SK-N-SH (cell line): Measurements from ENCODE around the gene BSG. TPM values are rescaled to one million over a fixed set of nuclear protein-coding genes. Genes with fewer than 3 reads are reported as not detected.

Experiments
- CTCF ChIA-PET: fragments of 300-600, 350-600 bp; formaldehyde crosslinking; extraction: SDS; loops from one replicate; lab custom pipeline; 2021; lab: Yijun Ruan, JAX
- POLR2A ChIA-PET: fragments of 350-600 bp; sonication (Branson Sonifier 250); formaldehyde crosslinking; extraction: SDS; loops from one replicate; lab custom pipeline; 2020; ENCODE audit warnings: antibody characterized with exemption, inconsistent platforms; lab: Yijun Ruan, JAX
- DNase-seq: peaks from one replicate; pipeline ENCODE4 v3.0.0; 2012
- H2AFZ ChIP-seq: fragments of 200-600 bp; sonication (generic); 2 replicates; pipeline ENCODE4 v1.8.1; 2016; ENCODE audit warnings: antibody characterized with exemption, mild to moderate bottlenecking, low read depth
- H3F3A ChIP-seq: fragments of 200-600 bp; sonication (generic); replicated peaks from 2 replicates; pipeline ENCODE3; 2016; ENCODE audit warnings: antibody characterized with exemption, mild to moderate bottlenecking; ENCODE audit not compliant: insufficient read depth
- H3K27ac ChIP-seq, 2 experiments: fragments of 200-500 bp in 1 of 2; fragments of 200-600 bp in 1 of 2; sonication (Bioruptor generic) in 1 of 2; sonication (generic), shearing (Covaris generic) in 1 of 2; 2 replicates each; pipeline versions ENCODE4 v1.5.1 to v1.6.1; 2014 to 2016; ENCODE audit warnings: low read depth in 2 of 2, inconsistent platforms in 1 of 2, low read length in 1 of 2, mild to moderate bottlenecking in 1 of 2, mixed read lengths in 1 of 2
- H3K27me3 ChIP-seq: fragments of 200-600 bp; sonication (generic), shearing (Covaris generic); 2 replicates; pipeline ENCODE4 v1.6.1; 2016; ENCODE audit warnings: mixed run types; ENCODE audit not compliant: insufficient read depth
- H3K36me3 ChIP-seq, 2 experiments: fragments of 200-500 bp in 1 of 2; fragments of 200-600 bp in 1 of 2; sonication (Bioruptor generic) in 1 of 2; sonication (generic) in 1 of 2; replicated peaks in 1 of 2; 2 replicates each; pipeline versions ENCODE3 to v1.5.1; 2014 to 2016; ENCODE audit warnings: low read length in 1 of 2, mild to moderate bottlenecking in 1 of 2; ENCODE audit not compliant: insufficient read depth in 2 of 2, control insufficient read depth in 1 of 2
- H3K4me1 ChIP-seq, 2 experiments: fragments of 200-500 bp in 1 of 2; fragments of 200-600 bp in 1 of 2; sonication (Bioruptor generic) in 1 of 2; sonication (generic), shearing (Covaris generic) in 1 of 2; 2 replicates each; pipeline versions ENCODE4 v1.5.1 to v1.6.1; 2014 to 2016; ENCODE audit warnings: low read depth in 1 of 2, low read length in 1 of 2, mixed run types in 1 of 2; ENCODE audit not compliant: insufficient read depth in 2 of 2, control insufficient read depth in 1 of 2
- H3K4me2 ChIP-seq: fragments of 200-600 bp; sonication (generic), shearing (Covaris generic); 2 replicates; pipeline ENCODE4 v1.6.1; 2017; ENCODE audit warnings: mixed run types
- H3K4me3 ChIP-seq, 2 experiments: fragments of 200-500 bp in 1 of 2; fragments of 200-600 bp in 1 of 2; sonication (Bioruptor generic) in 1 of 2; sonication (generic), shearing (Covaris generic) in 1 of 2; 2 replicates each; pipeline versions ENCODE4 v1.5.1 to v1.8.1; 2014 to 2016; ENCODE audit warnings: low read depth in 2 of 2, inconsistent platforms in 1 of 2, low read length in 1 of 2, mild to moderate bottlenecking in 1 of 2, mixed read lengths in 1 of 2, moderate library complexity in 1 of 2
- H3K79me2 ChIP-seq: fragments of 200-600 bp; sonication (generic); 2 replicates; pipeline ENCODE4 v1.8.1; 2017; ENCODE audit warnings: mild to moderate bottlenecking; ENCODE audit not compliant: insufficient read depth
- H3K9ac ChIP-seq: fragments of 200-600 bp; sonication (generic); 2 replicates; pipeline ENCODE4 v1.6.1; 2017; ENCODE audit warnings: mixed run types
- H3K9me2 ChIP-seq: fragments of 200-600 bp; sonication (generic); 2 replicates; pipeline ENCODE4 v1.6.1; 2017; ENCODE audit warnings: mixed run types
- H3K9me3 ChIP-seq: fragments of 200-600 bp; sonication (generic); 2 replicates; pipeline ENCODE4 v1.6.1; 2017; ENCODE audit warnings: mixed run types, mild to moderate bottlenecking, moderate library complexity
- H4K20me1 ChIP-seq: fragments of 200-600 bp; sonication (generic); 2 replicates; pipeline ENCODE4 v1.6.1; 2017; ENCODE audit warnings: mild to moderate bottlenecking, mixed run types; ENCODE audit not compliant: insufficient read depth
- FOXM1 ChIP-seq: IDR thresholded peaks from 2 replicates; pipeline ENCODE4 v1.4.0; 2012; ENCODE audit warnings: low read depth, mild to moderate bottlenecking
- GABPA ChIP-seq: IDR thresholded peaks from 2 replicates; pipeline ENCODE4 v1.4.0; 2012; ENCODE audit warnings: low read depth, mild to moderate bottlenecking
- GATA2 ChIP-seq: sonication (generic); formaldehyde crosslinking; IDR thresholded peaks from 2 replicates; pipeline ENCODE4 v1.5.0; 2020; ENCODE audit warnings: mild to moderate bottlenecking, missing genetic modification reagents
- NRF1 ChIP-seq: IDR thresholded peaks from 2 replicates; pipeline ENCODE4 v1.6.1; 2012; ENCODE audit warnings: low read depth, mild to moderate bottlenecking, low read length
- PBX3 ChIP-seq: IDR thresholded peaks from 2 replicates; pipeline ENCODE4; 2012
- RFX5 ChIP-seq: IDR thresholded peaks from 2 replicates; pipeline ENCODE4 v1.6.1; 2012; ENCODE audit warnings: mild to moderate bottlenecking, improper control_type of control experiment, low read length
- TAF1 ChIP-seq: IDR thresholded peaks from 2 replicates; pipeline ENCODE4 v1.6.1; 2012; ENCODE audit warnings: low read depth, mild to moderate bottlenecking, low read length, moderate library complexity, borderline replicate concordance
- TCF12 ChIP-seq: IDR thresholded peaks from 2 replicates; pipeline ENCODE4 v1.4.0; 2012
- YY1 ChIP-seq: IDR thresholded peaks from 2 replicates; pipeline ENCODE4 v1.4.0; 2012; ENCODE audit warnings: low read depth, mild to moderate bottlenecking
- ZBTB33 ChIP-seq: IDR thresholded peaks from 2 replicates; pipeline ENCODE4 v1.4.0; 2012; ENCODE audit warnings: low read depth, borderline replicate concordance
- WGBS: methylation state at CpG from one replicate; pipeline ENCODE4 v1.1.6; 2017; ENCODE audit warnings: low lambda C conversion rate; 5-methylcytosine and 5-hydroxymethylcytosine counted together
- polyA plus RNA-seq, 3 experiments: library from polyadenylated mRNA; depleted of rRNA; stranded (reverse); fragments of >200 nt; gene quantifications; 2 replicates each; pipeline ENCODE4 v1.2.3, GENCODE V29; 2012

The BSG gene
- polyA plus RNA-seq, 1 of the 3 experiments (the other 2 are of a cell fraction): 835 TPM

- TF ChIP-seq PBX3: no peak
- TF ChIP-seq, all 33 proteins: peak for 0
Measured at GRCh38 chr19:618674-619285, 46.4 kb downstream of the BSG start (continued).

DNA sequence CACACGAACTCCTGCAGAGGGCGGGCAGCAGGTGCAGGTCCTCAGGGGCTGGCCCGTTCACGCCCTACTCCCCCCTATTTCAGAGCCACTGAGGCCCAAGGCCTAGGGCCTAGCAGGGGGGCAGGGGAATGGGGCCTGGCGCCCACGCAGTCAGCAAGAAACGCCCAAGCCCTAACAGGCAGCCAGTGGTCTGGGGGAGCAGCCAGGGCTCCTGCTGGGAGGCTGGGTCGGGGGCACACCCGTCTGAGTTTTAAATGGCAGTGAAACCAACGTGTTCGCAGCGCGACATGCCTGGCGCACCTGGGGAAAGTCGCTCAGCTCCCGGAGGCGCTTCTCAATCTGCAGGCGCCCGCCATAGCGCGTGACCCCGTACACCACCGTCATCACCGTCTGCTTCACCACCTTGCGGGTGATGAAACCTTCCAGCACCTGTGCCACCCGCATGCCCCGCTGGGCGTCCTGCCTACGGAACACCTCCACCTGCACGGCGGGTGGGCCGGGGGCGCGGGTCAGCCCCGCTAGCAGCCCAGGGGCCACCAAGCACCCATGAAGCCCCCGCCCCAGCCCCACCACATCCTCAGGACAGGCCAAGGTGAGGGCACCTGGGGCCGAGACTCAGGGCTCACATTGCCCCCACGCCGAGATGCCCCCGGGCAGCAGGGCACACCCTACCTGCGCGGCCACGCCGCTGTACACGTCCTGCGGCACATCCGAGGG is 47.0 kb downstream of the BSG start:
- TF ChIP-seq RFX5 (no peak), FOXM1 (no peak), GATA2 (CRISPR knock-in tag) (no peak), YY1 (no peak), NRF1 (no peak), ZBTB33 (no peak), PBX3 (no peak), TAF1 (no peak), GABPA (no peak), TCF12 (no peak)

More for the DNA sequence above, 47.0 kb downstream of the BSG start:
- DNase-seq: no peak
- H3K36me3 ChIP-seq: peaks cover 0 to 44% of the 10 kb centered on the region in 2 experiments
- no peak overlapping the region for H3K4me2 ChIP-seq
- H2AFZ ChIP-seq: no peak overlapping the region
- H3K27ac ChIP-seq: no peak overlapping the region
- H3K9me3 ChIP-seq: no peaks in the 10 kb centered on the region
- H3K9me2 ChIP-seq: no peaks in the 10 kb centered on the region
- no peak overlapping the region for H3K9ac ChIP-seq
- WGBS: 96% methylated on average over 35 of the region's 47 CpGs
- H3K4me1 ChIP-seq: no peaks in the 10 kb centered on the region
- ChIA-PET POLR2A (no interaction called here), CTCF (no interaction called here)
- H3K79me2 ChIP-seq: no peaks in the 10 kb centered on the region
- H3F3A ChIP-seq: no peaks in the 10 kb centered on the region
- H4K20me1 ChIP-seq: 0 out of 2 replicates have a peak, but pooled peaks cover 7% of the 10 kb centered on the region
- H3K27me3 ChIP-seq: no peaks in the 10 kb centered on the region
- no peak overlapping the region for H3K4me3 ChIP-seq
